ENCODE data around the gene CD2.

The CD2 gene

GRCh38 chr1:116770625-116771024 is 16.4 kb downstream of the CD2 start:
- no peak overlapping the region for H3K27ac ChIP-seq
- no peak for TF ChIP-seq CTCF (conservative IDR thresholded peaks at IDR 0.05)
- no peak for TF ChIP-seq ZFX (IDR thresholded peaks at IDR 0.05)

GRCh38 chr1:116771997-116772647 is 17.9 kb downstream of the CD2 start:
- TF ChIP-seq CTCF (conservative IDR thresholded peaks at IDR 0.05) (no peak), ZFX (IDR thresholded peaks at IDR 0.05) (no peak)
- H3K27ac ChIP-seq: no peak overlapping the region

GRCh38 chr1:116772648-116773045 is 18.4 kb downstream of the CD2 start:
- H3K27ac ChIP-seq: no peak overlapping the region
- TF ChIP-seq CTCF (conservative IDR thresholded peaks at IDR 0.05) (no peak), ZFX (IDR thresholded peaks at IDR 0.05) (no peak)

- H3K27ac ChIP-seq: no peak overlapping the region
- TF ChIP-seq ZFX (IDR thresholded peaks at IDR 0.05) (no peak), CTCF (conservative IDR thresholded peaks at IDR 0.05) (no peak)
Observed at GRCh38 chr1:116775116-116775752, 21.0 kb downstream of the CD2 start.

- no peak for TF ChIP-seq CTCF (conservative IDR thresholded peaks at IDR 0.05)
- no peak for TF ChIP-seq ZFX (IDR thresholded peaks at IDR 0.05)
- H3K27ac ChIP-seq: no peak overlapping the region
Observed at GRCh38 chr1:116777831-116778830, 23.9 kb downstream of the CD2 start.

- no peak for TF ChIP-seq ZFX (IDR thresholded peaks at IDR 0.05)
- no peak for TF ChIP-seq CTCF (conservative IDR thresholded peaks at IDR 0.05)
- H3K27ac ChIP-seq: no peak overlapping the region
Observed at GRCh38 chr1:116781034-116781433, 26.8 kb downstream of the CD2 start.

Data from C4-2B (cell line).